ENCODE data around the gene ZMYND12. TPM values are rescaled to one million over a fixed set of nuclear protein-coding genes. Genes with fewer than 3 reads are reported as not detected.

Gene ZMYND12
- total and polyA plus RNA-seq, 2 of the 4 experiments (the other 2 are of a cell fraction) = under 0.01 to 0.03 TPM

GRCh38 chr1:42477775-42478174, 22.0 kb upstream of the ZMYND12 start:
- H2BK5ac ChIP-seq (ENCODE audit: low read depth, low read length, poor library complexity, severe bottlenecking) = no peak overlapping the region
- 40% methylated on average over 1 of the region's 3 CpGs; no CpG with 5 or more reads in 1 of the 2 experiments for WGBS, 2 experiments (ENCODE audit: extremely low coverage in 2 of 2, insufficient read length in 1 of 2)
- in situ Hi-C loops (cut with MboI; ENCODE audit: low sequenced_read_pairs) (no loop called here), dilution Hi-C loops (cut with HindIII; ENCODE audit: low sequenced_read_pairs, unreplicated experiment) (no loop called here), intact Hi-C loops (cut with micrococcal nuclease) (no loop called here)
- no peak overlapping the region for H3K4me2 ChIP-seq (ENCODE audit: low read depth, low read length)
- H3K14ac ChIP-seq (replicated peaks; ENCODE audit: low read depth, low read length) = no peak overlapping the region
- no peak overlapping the region for H3K23ac ChIP-seq (ENCODE audit: low read depth, low read length)
- H2BK20ac ChIP-seq (ENCODE audit: low read depth, low read length) = no peak overlapping the region
- H2AFZ ChIP-seq (replicated peaks; ENCODE audit: low read length, poor library complexity) = no peak overlapping the region
- no peak overlapping the region for H4K5ac ChIP-seq (ENCODE audit: low read depth, low read length)
- peaks cover 2% of the 10 kb centered on the region; the same call in 1 of the 2 replicates for H3K27me3 ChIP-seq (ENCODE audit: control insufficient read depth, insufficient read depth, low read length)
- no peak overlapping the region for H2BK15ac ChIP-seq (ENCODE audit: low read depth, low read length)
- no peaks in the 10 kb centered on the region for H3K79me1 ChIP-seq (ENCODE audit: low read depth in 1 of 2, low read length in 2 of 2)
- H3K9me1 ChIP-seq (ENCODE audit: insufficient read depth, low read length) = no peaks in the 10 kb centered on the region
- no peak for TF ChIP-seq ELK1 (IDR thresholded peaks at IDR 0.05; ENCODE audit: borderline replicate concordance, low read depth, low read length)
- TF ChIP-seq MAZ (IDR thresholded peaks at IDR 0.05; ENCODE audit: borderline replicate concordance, low read depth, low read length) = no peak
- no peak for TF ChIP-seq BHLHE40 (IDR thresholded peaks at IDR 0.05; ENCODE audit: low read depth, low read length)
- no peak for TF ChIP-seq POLR2A (IDR thresholded peaks at IDR 0.05; ENCODE audit: low read depth, low read length)
- TF ChIP-seq CEBPB (IDR thresholded peaks at IDR 0.05; ENCODE audit: low read depth, low read length) = no peak
- TF ChIP-seq SMC3 (IDR thresholded peaks at IDR 0.05; ENCODE audit: low read depth, low read length) = no peak
- no peak for TF ChIP-seq RAD21 (IDR thresholded peaks at IDR 0.05; ENCODE audit: low read length)
- TF ChIP-seq MAFK (IDR thresholded peaks at IDR 0.05; ENCODE audit: low read depth, low read length) = no peak
- TF ChIP-seq RFX5 (IDR thresholded peaks at IDR 0.05; ENCODE audit: low read depth, low read length) = no peak
- TF ChIP-seq USF2 (IDR thresholded peaks at IDR 0.05; ENCODE audit: low read depth, low read length) = no peak
- no peak for TF ChIP-seq CHD1 (IDR thresholded peaks at IDR 0.05; ENCODE audit: low read depth, low read length)
- TF ChIP-seq RCOR1 (IDR thresholded peaks at IDR 0.05; ENCODE audit: insufficient replicate concordance, low read length) = no peak
- TF ChIP-seq FOS (IDR thresholded peaks at IDR 0.05; ENCODE audit: low read depth, low read length) = no peak
- no peak for TF ChIP-seq NFE2L2 (IDR thresholded peaks at IDR 0.05; ENCODE audit: low read depth, low read length)
- no peak for TF ChIP-seq CTCF (conservative IDR thresholded peaks at IDR 0.05; ENCODE audit: low read depth, low read length)
- TF ChIP-seq MXI1 (IDR thresholded peaks at IDR 0.05; ENCODE audit: borderline replicate concordance, low read depth, low read length) = no peak
- H4K91ac ChIP-seq (ENCODE audit: insufficient read depth, low read depth, low read length) = no peak overlapping the region
- DNase-seq (no peak), ATAC-seq (ENCODE audit: low read depth) (no peak)
- H3K4me1 ChIP-seq (ENCODE audit: control insufficient read depth, insufficient read depth, low read length) = no peaks in the 10 kb centered on the region
- H3K18ac ChIP-seq (ENCODE audit: low read depth, low read length) = no peak overlapping the region
- no peak overlapping the region for H2BK120ac ChIP-seq (ENCODE audit: low read depth, low read length)
- CTCF ChIA-PET = no interaction called here
- no peaks in the 10 kb centered on the region for H3K9me3 ChIP-seq (ENCODE audit: control insufficient read depth, insufficient read depth, low read length)
- no peak overlapping the region for H3K56ac ChIP-seq (ENCODE audit: extremely low read depth, insufficient read depth, low read length)
- H3K27ac ChIP-seq (ENCODE audit: insufficient read depth, low read length) = no peak overlapping the region
- H2AK9ac ChIP-seq (replicated peaks; ENCODE audit: low read depth, low read length, poor library complexity) = no peak overlapping the region
- H3K4me3 ChIP-seq (ENCODE audit: insufficient read depth, low read depth, low read length) = no peak overlapping the region
- no peaks in the 10 kb centered on the region for H3K36me3 ChIP-seq (ENCODE audit: control insufficient read depth, insufficient read depth, low read length)
- H4K20me1 ChIP-seq (ENCODE audit: insufficient read depth, low read length) = no peaks in the 10 kb centered on the region
- BruUV-seq (replicated peaks) = no TSS peak
- H3K4ac ChIP-seq (ENCODE audit: low read depth, low read length) = no peak overlapping the region
- POLR2A ChIA-PET (ENCODE audit: unreplicated experiment) = no interaction called here
- no peak overlapping the region for H2AK5ac ChIP-seq (ENCODE audit: low read depth, low read length)
- no peak overlapping the region for H4K8ac ChIP-seq (ENCODE audit: low read depth in 2 of 2, low read length in 2 of 2)
- H3K9ac ChIP-seq (ENCODE audit: low read depth, low read length) = no peak overlapping the region

Data from IMR-90 (cell line).